GM10266 (cell line): Measurements from ENCODE around the gene AUNIP.

ENCODE experiments used
- DNase-seq: peaks from one replicate; pipeline ENCODE4 v3.0.0; 2012; ENCODE audit errors: extremely low spot score
- CTCF ChIP-seq: IDR thresholded peaks from 2 replicates; pipeline ENCODE4 v1.5.1; 2012; ENCODE audit warnings: mild to moderate bottlenecking, low read depth; ENCODE audit not compliant: control insufficient read depth, insufficient read depth; ENCODE audit errors: missing control alignments

Gene AUNIP

DNA sequence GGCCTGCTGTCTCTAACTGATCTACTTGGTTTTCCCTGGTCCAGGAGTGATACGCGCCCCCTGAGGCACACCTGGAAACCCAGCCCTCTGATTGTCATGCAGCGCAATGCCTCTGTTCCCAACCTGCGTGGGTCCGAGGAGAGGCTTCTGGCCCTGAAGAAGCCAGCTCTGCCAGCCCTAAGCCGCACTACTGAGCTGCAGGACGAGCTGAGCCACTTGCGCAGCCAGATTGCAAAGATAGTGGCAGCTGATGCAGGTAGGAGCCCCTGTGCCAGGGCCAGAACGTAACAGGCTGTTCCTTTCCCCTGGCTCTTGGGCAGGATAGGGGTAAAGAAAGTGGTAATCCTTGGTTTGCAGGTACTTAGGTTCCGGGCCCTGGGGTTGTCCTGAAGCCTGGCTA is 32.7 kb downstream of the AUNIP start:
- no peak for TF ChIP-seq CTCF
- no peak for DNase-seq

GRCh38 chr1:25825605-25826004 is 33.7 kb downstream of the AUNIP start:
- TF ChIP-seq CTCF = no peak
- no peak for DNase-seq

DNA sequence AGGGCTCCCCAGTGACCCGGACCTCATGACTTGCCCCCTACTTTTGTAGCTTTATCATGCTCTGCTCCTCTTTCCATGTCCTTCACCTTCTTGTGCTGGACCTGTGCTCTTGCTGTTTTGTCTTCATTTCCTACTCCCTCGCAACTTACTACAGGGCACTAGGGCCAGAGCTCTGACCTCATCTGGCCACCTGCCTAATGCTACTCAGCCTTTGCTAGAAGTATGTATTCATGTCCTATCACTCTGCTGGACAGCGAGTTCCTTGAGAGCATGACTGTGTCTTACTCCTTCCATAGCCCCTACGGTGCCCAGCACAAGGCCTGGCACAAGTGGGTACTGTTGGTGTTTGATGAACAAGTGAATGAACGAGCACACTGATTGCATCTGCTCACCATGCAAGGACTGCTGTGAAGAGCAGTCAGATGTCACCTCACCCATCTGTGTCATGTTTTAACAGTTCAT is 37.6 kb downstream of the AUNIP start:
- no peak for TF ChIP-seq CTCF
- no peak for DNase-seq

DNA sequence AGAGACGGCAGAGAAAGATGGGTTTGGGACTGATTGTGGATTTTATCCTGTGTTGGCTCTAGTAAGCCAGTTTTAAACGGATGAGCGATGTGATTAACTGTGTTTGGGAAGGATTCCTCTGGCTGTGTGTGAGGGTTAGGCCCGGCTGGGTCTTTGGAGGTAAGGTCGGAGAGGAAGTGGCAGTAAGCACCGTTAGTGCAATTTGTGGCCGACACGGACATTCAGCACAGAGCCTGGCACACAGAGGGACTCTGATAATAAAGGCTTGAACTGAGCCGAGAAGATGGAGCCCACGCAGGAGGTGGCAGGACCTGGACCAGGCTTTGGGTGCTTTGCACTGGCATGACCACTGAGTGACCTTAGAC is 38.2 kb downstream of the AUNIP start:
- no peak for DNase-seq
- TF ChIP-seq CTCF = no peak

- TF ChIP-seq CTCF = no peak
- DNase-seq = peak; percentile 87
Measured at GRCh38 chr1:25820247-25821111, 38.8 kb downstream of the AUNIP start.

DNA sequence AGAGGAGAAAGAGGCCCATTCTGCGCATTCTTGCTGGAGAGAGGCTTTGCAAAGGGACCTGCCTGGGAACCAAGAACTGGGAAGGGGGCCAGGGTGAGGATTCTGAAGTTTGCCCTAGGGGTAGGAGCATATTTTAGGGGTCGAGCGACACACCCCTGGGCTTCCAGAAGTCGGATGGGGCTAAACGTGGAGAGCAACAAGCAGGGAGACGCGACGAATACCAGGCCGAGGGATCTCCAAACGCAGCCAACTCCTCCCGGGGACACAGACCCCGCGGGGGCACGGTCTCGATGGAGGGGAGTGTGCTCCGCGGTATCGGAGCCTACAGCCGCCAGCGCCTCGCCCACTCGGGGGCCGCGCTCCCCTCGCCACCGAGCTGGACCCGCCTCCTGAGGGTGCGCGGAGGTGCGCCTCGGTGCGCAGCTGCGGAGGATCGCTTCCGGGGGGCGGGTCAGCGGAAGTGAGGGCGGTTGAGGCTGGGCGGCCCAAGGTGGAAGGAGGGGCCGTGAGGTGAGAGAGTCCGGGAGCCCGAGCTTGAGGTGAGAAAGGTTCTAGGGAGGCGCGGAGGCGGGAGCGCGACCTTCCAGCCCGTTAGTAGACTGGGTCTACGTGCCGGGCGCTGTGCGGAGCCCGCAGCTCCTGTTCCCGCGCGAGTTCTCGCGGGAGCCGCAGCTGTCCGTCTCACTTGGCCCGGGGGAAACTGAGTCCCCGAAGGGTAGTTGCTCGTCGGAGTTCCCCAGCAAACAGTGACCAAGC is 39.6 kb downstream of the AUNIP start, which contains the start of gene MTFR1L:
Gene MTFR1L, plus strand, starts transcription at position 464 of the 756 bp plus-strand sequence. CDS start 3,151 bp downstream, outside the sequence.
- TF ChIP-seq CTCF = no peak
- DNase-seq = peak; percentile 97
